ENCODE data around the gene STS. TPM values are rescaled to one million over a fixed set of nuclear protein-coding genes. Genes with fewer than 3 reads are reported as not detected.

STS gene
- total and polyA plus RNA-seq, 4 donors = 1.8 to 6.4 (median 2.8) TPM

DNA sequence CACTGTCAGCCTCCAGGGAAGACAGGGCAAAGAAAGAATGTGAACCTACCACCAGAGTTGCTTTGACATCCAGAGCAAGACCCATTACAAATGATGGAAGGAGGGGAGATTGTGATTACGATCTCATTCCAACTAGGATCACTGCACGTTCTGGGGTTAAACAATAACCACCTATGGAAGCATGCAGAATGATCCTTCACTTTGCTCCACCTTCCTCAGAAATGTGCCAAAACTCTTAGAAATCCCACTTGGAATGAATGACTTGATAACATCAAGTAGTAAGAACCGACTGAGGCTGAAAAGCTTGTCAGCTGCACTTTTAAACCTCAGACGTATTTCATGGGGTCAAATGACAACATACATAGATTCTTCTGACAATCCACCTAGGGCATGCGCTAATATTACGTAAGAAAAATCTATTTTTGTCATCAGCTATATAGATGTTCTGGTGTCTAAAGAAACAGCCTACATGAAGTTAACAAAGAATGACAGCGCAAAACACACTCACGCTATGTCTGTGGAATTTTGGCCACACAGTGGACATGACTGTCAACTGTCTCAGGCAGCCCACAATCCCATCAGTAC lies 3.5 kb upstream of the STS start:
- H3K4me3 ChIP-seq (ENCODE audit: low read depth in 1 of 3, low read length in 3 of 3) = no peak overlapping the region
- H3K36me3 ChIP-seq (ENCODE audit: control insufficient read depth in 4 of 4, insufficient read depth in 3 of 4, low read depth in 1 of 4, low read length in 3 of 4) = no peaks in the 10 kb centered on the region
- no peak overlapping the region for H3K27ac ChIP-seq (ENCODE audit: low read depth in 1 of 2, low read length in 2 of 2)
- H3K9ac ChIP-seq (ENCODE audit: low read depth in 1 of 2, low read length in 2 of 2) = no peak overlapping the region
- 84% methylated on average over 8 of the region's 8 CpGs for WGBS
- peaks cover 2 to 24% (median 17%) of the 10 kb centered on the region in 4 donors for H3K4me1 ChIP-seq (ENCODE audit: control insufficient read depth in 4 of 4, insufficient read depth in 4 of 4, low read length in 3 of 4)
- TF ChIP-seq TAF1 (conservative IDR thresholded peaks at IDR 0.05) (no peak), CTCF (IDR thresholded peaks at IDR 0.05; ENCODE audit: low read depth, low read length, missing input control) (no peak), FOXA2 (IDR thresholded peaks at IDR 0.05) (no peak), REST (IDR thresholded peaks at IDR 0.05) (no peak), ATF3 (IDR thresholded peaks at IDR 0.05) (no peak), NR2F2 (IDR thresholded peaks at IDR 0.05) (no peak), RAD21 (IDR thresholded peaks at IDR 0.05) (no peak), JUND (IDR thresholded peaks at IDR 0.05) (no peak), GABPA (IDR thresholded peaks at IDR 0.05 in 1 of 2, conservative IDR thresholded peaks at IDR 0.05 in 1 of 2) (no peak), SP1 (IDR thresholded peaks at IDR 0.05) (no peak), RXRA (IDR thresholded peaks at IDR 0.05) (no peak), YY1 (IDR thresholded peaks at IDR 0.05) (no peak), HNF4G (IDR thresholded peaks at IDR 0.05) (no peak), HNF4A (conservative IDR thresholded peaks at IDR 0.05) (no peak), FOXA1 (IDR thresholded peaks at IDR 0.05) (no peak), EGR1 (IDR thresholded peaks at IDR 0.05; ENCODE audit: low read depth in 2 of 2) (no peak)
- TF ChIP-seq, protein P1, sequence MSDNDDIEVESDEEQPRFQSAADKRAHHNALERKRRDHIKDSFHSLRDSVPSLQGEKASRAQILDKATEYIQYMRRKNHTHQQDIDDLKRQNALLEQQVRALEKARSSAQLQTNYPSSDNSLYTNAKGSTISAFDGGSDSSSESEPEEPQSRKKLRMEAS (IDR thresholded peaks at IDR 0.05) = no peak
- TF ChIP-seq, protein P2, sequence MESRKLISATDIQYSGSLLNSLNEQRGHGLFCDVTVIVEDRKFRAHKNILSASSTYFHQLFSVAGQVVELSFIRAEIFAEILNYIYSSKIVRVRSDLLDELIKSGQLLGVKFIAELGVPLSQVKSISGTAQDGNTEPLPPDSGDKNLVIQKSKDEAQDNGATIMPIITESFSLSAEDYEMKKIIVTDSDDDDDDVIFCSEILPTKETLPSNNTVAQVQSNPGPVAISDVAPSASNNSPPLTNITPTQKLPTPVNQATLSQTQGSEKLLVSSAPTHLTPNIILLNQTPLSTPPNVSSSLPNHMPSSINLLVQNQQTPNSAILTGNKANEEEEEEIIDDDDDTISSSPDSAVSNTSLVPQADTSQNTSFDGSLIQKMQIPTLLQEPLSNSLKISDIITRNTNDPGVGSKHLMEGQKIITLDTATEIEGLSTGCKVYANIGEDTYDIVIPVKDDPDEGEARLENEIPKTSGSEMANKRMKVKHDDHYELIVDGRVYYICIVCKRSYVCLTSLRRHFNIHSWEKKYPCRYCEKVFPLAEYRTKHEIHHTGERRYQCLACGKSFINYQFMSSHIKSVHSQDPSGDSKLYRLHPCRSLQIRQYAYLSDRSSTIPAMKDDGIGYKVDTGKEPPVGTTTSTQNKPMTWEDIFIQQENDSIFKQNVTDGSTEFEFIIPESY (IDR thresholded peaks at IDR 0.05) = no peak
- no peaks in the 10 kb centered on the region for H3K27me3 ChIP-seq (ENCODE audit: control insufficient read depth in 4 of 4, insufficient read depth in 4 of 4, low read length in 3 of 4)
- no peak for DNase-seq (ENCODE audit: low spot score)
- H3K9me3 ChIP-seq (ENCODE audit: control insufficient read depth in 4 of 4, low read length in 3 of 4) = no peaks in the 10 kb centered on the region
